ENCODE measurements around the gene PNPLA3. TPM values are rescaled to one million over a fixed set of nuclear protein-coding genes. Genes with fewer than 3 reads are reported as not detected.

PNPLA3 gene
- total RNA-seq, 1 experiment from 2014 or later = 7.3 TPM

DNA sequence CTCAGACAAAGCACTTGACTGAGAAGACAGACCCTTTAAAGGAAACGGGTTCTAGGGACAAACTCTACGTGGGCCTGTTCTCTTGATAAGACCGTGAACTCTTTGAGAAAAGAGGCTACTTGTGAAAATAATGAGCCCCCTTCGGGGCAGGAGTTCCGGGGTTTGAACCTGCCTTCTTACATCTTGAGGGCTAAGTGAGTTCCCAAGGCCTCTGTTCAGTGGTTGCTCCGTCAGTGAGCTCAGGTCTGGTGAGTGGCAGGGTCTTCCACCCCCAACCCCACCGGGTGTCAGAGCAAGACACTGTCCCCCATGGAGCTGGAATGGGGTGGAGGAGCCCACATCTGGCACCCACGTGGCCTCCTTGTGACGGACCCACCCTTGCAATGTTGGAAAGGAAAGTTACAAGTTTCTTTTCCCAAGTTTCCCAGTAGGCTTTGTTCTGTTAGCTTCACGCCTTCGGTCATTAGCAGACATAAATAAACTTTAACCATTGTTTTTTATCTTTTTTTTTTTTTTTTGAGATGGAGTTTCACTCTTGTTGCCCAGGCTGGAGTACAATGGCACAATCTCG is 25.3 kb downstream of the PNPLA3 start:
- no peak for ATAC-seq
- TF ChIP-seq EZH2 (IDR thresholded peaks at IDR 0.05) (no peak), EGR1 (IDR thresholded peaks at IDR 0.05; ENCODE audit: low read depth) (no peak), SIN3A (IDR thresholded peaks at IDR 0.05; ENCODE audit: low read depth) (no peak), RAD21 (IDR thresholded peaks at IDR 0.05; ENCODE audit: low read depth) (no peak), EZH2phosphoT487 (IDR thresholded peaks at IDR 0.05; ENCODE audit: borderline replicate concordance) (no peak), CEBPB (IDR thresholded peaks at IDR 0.05; ENCODE audit: low read depth) (no peak), FOSL1 (IDR thresholded peaks at IDR 0.05; ENCODE audit: low read depth) (no peak), POLR2AphosphoS5 (IDR thresholded peaks at IDR 0.05; ENCODE audit: low read depth, low read length) (no peak), CBX3 (IDR thresholded peaks at IDR 0.05; ENCODE audit: low read depth) (no peak), SRF (IDR thresholded peaks at IDR 0.05; ENCODE audit: low read depth) (no peak), ZFX (IDR thresholded peaks at IDR 0.05) (no peak), ELF1 (IDR thresholded peaks at IDR 0.05; ENCODE audit: borderline replicate concordance, low read depth) (no peak)
- TF ChIP-seq, protein P1, sequence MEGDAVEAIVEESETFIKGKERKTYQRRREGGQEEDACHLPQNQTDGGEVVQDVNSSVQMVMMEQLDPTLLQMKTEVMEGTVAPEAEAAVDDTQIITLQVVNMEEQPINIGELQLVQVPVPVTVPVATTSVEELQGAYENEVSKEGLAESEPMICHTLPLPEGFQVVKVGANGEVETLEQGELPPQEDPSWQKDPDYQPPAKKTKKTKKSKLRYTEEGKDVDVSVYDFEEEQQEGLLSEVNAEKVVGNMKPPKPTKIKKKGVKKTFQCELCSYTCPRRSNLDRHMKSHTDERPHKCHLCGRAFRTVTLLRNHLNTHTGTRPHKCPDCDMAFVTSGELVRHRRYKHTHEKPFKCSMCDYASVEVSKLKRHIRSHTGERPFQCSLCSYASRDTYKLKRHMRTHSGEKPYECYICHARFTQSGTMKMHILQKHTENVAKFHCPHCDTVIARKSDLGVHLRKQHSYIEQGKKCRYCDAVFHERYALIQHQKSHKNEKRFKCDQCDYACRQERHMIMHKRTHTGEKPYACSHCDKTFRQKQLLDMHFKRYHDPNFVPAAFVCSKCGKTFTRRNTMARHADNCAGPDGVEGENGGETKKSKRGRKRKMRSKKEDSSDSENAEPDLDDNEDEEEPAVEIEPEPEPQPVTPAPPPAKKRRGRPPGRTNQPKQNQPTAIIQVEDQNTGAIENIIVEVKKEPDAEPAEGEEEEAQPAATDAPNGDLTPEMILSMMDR (IDR thresholded peaks at IDR 0.05 in 2 of 3, conservative IDR thresholded peaks at IDR 0.05 in 1 of 3; ENCODE audit: borderline replicate concordance in 1 of 3, insufficient read depth in 1 of 3, low read depth in 2 of 3, low read length in 2 of 3) = no peak
- ChIA-PET RAD21 (ENCODE audit: low non-redundant PET in 1 of 2, low total read pairs in 2 of 2, uncharacterized antibody in 2 of 2, unreplicated experiment in 2 of 2) (no interaction called here), POLR2A (no interaction called here), CTCF (no interaction called here)
- H3K9me3 ChIP-seq (ENCODE audit: control insufficient read depth in 1 of 2, insufficient read depth in 1 of 2, low read depth in 1 of 2, low read length in 2 of 2) = no peaks in the 10 kb centered on the region
- no peaks in the 10 kb centered on the region for H3K36me3 ChIP-seq (ENCODE audit: control insufficient read depth in 1 of 2, insufficient read depth in 2 of 2, low read length in 2 of 2)
- BruUV-seq (replicated peaks) = no TSS peak
- H3K79me2 ChIP-seq (ENCODE audit: insufficient read depth, low read length) = peaks cover under 1% of the 10 kb centered on the region; the same call in 1 of the 2 replicates
- H3K4me3 ChIP-seq (replicated peaks in 1 of 2; ENCODE audit: low read depth in 1 of 2, low read length in 2 of 2) = no peak overlapping the region
- H2AFZ ChIP-seq (ENCODE audit: low read depth, low read length, poor library complexity, severe bottlenecking) = no peak overlapping the region
- H3K27me3 ChIP-seq (ENCODE audit: insufficient read depth, low read length) = no peaks in the 10 kb centered on the region
- H3K4me2 ChIP-seq (ENCODE audit: low read length) = no peak overlapping the region
- peaks cover 0 to 10% of the 10 kb centered on the region in 2 experiments; a peak in 3 of 4 replicates for H3K4me1 ChIP-seq (ENCODE audit: control insufficient read depth in 1 of 2, insufficient read depth in 2 of 2, low read length in 2 of 2)
- H3K27ac ChIP-seq (ENCODE audit: low read depth, low read length) = no peak overlapping the region
- H4K20me1 ChIP-seq (ENCODE audit: insufficient read depth) = no peaks in the 10 kb centered on the region
- H3K9ac ChIP-seq (ENCODE audit: low read length) = no peak overlapping the region
- no peak for DNase-seq (ENCODE audit: low read depth, low spot score)
- intact Hi-C loops (cut with micrococcal nuclease) = no loop called here
- H3K9me2 ChIP-seq (ENCODE audit: insufficient read depth) = no peaks in the 10 kb centered on the region

Data from HCT116 (cell line).